Measurements from ENCODE around the gene EPN3.

DNA sequence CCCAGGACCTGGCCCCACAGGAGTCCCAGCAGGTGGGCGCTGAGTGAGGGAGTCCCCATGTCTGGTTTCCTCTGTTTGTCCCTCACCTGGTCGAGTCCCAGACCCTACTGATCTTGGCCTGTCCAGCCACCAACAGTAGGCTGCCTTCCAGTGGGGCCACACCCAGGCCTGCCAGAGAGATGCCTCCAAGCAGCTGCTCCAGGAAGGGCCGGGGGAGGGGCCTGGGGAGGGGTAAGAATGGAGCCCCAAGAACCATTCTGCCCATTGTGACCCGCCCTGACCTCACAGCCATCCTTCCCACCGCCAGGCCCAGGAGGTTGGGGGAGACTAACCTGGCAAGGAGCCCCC is 15.2 kb downstream of the EPN3 start:
- TF ChIP-seq, protein P1, sequence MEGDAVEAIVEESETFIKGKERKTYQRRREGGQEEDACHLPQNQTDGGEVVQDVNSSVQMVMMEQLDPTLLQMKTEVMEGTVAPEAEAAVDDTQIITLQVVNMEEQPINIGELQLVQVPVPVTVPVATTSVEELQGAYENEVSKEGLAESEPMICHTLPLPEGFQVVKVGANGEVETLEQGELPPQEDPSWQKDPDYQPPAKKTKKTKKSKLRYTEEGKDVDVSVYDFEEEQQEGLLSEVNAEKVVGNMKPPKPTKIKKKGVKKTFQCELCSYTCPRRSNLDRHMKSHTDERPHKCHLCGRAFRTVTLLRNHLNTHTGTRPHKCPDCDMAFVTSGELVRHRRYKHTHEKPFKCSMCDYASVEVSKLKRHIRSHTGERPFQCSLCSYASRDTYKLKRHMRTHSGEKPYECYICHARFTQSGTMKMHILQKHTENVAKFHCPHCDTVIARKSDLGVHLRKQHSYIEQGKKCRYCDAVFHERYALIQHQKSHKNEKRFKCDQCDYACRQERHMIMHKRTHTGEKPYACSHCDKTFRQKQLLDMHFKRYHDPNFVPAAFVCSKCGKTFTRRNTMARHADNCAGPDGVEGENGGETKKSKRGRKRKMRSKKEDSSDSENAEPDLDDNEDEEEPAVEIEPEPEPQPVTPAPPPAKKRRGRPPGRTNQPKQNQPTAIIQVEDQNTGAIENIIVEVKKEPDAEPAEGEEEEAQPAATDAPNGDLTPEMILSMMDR (IDR thresholded peaks at IDR 0.05) = no peak
- no peak for TF ChIP-seq POLR2A (IDR thresholded peaks at IDR 0.05)

Measured in uterus (tissue), 2 donors.